ENCODE measurements around the gene KCNMB2. TPM values are rescaled to one million over a fixed set of nuclear protein-coding genes. Genes with fewer than 3 reads are reported as not detected.

Gene KCNMB2
- total RNA-seq (6.1 TPM), polyA plus RNA-seq (0.06 TPM)

- DNase-seq (ENCODE audit: extremely low spot score) = peak; percentile 39
- Histone ChIP-seq H3K36me3 (ENCODE audit: insufficient read depth) (no peaks in the 10 kb centered on the region), H3K4me3 (ENCODE audit: low read depth, low read length) (peak within 1 kb of the TSS; percentile 23), H3K27ac (ENCODE audit: low read depth) (no peak within 1 kb of the TSS), H3K4me1 (ENCODE audit: insufficient read depth) (no peaks in the 10 kb centered on the region)
- 8% methylated on average over 19 of the region's 19 CpGs for WGBS
These were observed at the start of gene KCNMB2 for GRCh38 chr3:178536211-178537079. KCNMB2 (plus strand) TSS chr3:178536436.

- no peaks in the 10 kb centered on the region for H3K4me1 ChIP-seq (ENCODE audit: insufficient read depth)
- no peak overlapping the region for H3K27ac ChIP-seq (ENCODE audit: low read depth)
- no peak overlapping the region for H3K4me3 ChIP-seq (ENCODE audit: low read depth, low read length)
- H3K36me3 ChIP-seq (ENCODE audit: insufficient read depth) = no peaks in the 10 kb centered on the region
- DNase-seq (ENCODE audit: extremely low spot score) = no peak
These were observed 49.3 kb upstream of the KCNMB2 start for GRCh38 chr3:178486903-178487302.

GRCh38 chr3:178487752-178488151 lies 48.5 kb upstream of the KCNMB2 start:
- DNase-seq (ENCODE audit: extremely low spot score) = no peak
- Histone ChIP-seq H3K36me3 (ENCODE audit: insufficient read depth) (no peaks in the 10 kb centered on the region), H3K4me1 (ENCODE audit: insufficient read depth) (no peaks in the 10 kb centered on the region), H3K4me3 (ENCODE audit: low read depth, low read length) (no peak overlapping the region), H3K27ac (ENCODE audit: low read depth) (no peak overlapping the region)
- WGBS = 92% methylated on average over 3 of the region's 3 CpGs

- Histone ChIP-seq H3K4me1 (ENCODE audit: insufficient read depth) (no peaks in the 10 kb centered on the region), H3K4me3 (ENCODE audit: low read depth, low read length) (no peak overlapping the region), H3K36me3 (ENCODE audit: insufficient read depth) (no peaks in the 10 kb centered on the region), H3K27ac (ENCODE audit: low read depth) (no peak overlapping the region)
- no peak for DNase-seq (ENCODE audit: extremely low spot score)
- WGBS = 74% methylated on average over 3 of the region's 3 CpGs
These were observed 44.5 kb upstream of the KCNMB2 start for GRCh38 chr3:178491751-178492150.

- 88% methylated on average over 3 of the region's 3 CpGs for WGBS
- no peaks in the 10 kb centered on the region for H3K4me1 ChIP-seq (ENCODE audit: insufficient read depth)
- H3K36me3 ChIP-seq (ENCODE audit: insufficient read depth) = no peaks in the 10 kb centered on the region
- no peak for DNase-seq (ENCODE audit: extremely low spot score)
- H3K27ac ChIP-seq (ENCODE audit: low read depth) = no peak overlapping the region
- H3K4me3 ChIP-seq (ENCODE audit: low read depth, low read length) = no peak overlapping the region
These were observed 43.7 kb upstream of the KCNMB2 start for GRCh38 chr3:178492491-178492890.

DNA sequence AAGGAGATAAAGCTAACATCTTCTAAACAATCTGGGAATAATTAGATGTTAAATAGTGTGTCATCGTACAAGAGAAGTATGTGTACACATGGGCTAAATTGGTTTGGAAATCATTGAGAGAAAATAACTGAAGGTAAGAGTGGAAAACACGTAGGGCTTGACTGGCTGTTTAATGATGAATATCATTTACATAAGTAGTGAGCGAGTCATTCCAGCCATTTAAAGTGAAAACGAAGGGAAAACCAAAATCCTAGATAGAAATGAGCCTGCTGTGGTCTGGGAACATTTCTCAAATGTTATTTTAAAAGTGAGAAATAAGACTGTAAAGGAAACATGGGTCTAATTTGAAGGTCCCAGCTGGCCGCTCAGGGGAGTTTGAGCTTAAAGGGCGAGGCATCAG lies 41.9 kb upstream of the KCNMB2 start:
- WGBS = 88% methylated on average over 6 of the region's 6 CpGs
- no peak for DNase-seq (ENCODE audit: extremely low spot score)
- no peak overlapping the region for H3K27ac ChIP-seq (ENCODE audit: low read depth)
- no peaks in the 10 kb centered on the region for H3K36me3 ChIP-seq (ENCODE audit: insufficient read depth)
- no peak overlapping the region for H3K4me3 ChIP-seq (ENCODE audit: low read depth, low read length)
- H3K4me1 ChIP-seq (ENCODE audit: insufficient read depth) = no peaks in the 10 kb centered on the region

DNA sequence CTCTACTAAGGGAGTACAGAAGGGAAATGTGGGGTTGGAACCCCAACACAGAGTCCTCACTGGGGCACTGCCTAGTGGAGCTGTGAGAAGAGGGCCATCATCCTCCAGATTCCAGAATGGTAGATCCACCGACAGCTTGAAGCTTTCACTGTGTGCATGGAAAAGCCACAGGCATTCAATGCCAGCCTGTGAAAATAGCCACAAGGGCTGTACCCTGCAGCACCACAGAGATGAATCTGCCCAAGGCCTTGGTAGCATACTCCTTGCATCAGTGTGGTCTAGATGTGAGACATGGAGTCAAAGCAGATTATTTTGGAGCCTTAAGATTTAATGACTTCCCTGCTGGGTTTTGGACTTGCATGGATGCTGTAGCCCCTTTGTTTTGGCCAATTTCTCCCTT lies 39.3 kb upstream of the KCNMB2 start:
- WGBS = 98% methylated on average over 1 of the region's 1 CpG
- H3K4me1 ChIP-seq (ENCODE audit: insufficient read depth) = no peaks in the 10 kb centered on the region
- DNase-seq (ENCODE audit: extremely low spot score) = no peak
- no peaks in the 10 kb centered on the region for H3K36me3 ChIP-seq (ENCODE audit: insufficient read depth)
- no peak overlapping the region for H3K4me3 ChIP-seq (ENCODE audit: low read depth, low read length)
- no peak overlapping the region for H3K27ac ChIP-seq (ENCODE audit: low read depth)

GRCh38 chr3:178498871-178499270 lies 37.4 kb upstream of the KCNMB2 start:
- H3K36me3 ChIP-seq (ENCODE audit: insufficient read depth) = peaks cover 1% of the 10 kb centered on the region
- no peak for DNase-seq (ENCODE audit: extremely low spot score)
- WGBS = 49% methylated on average over 2 of the region's 2 CpGs
- no peak overlapping the region for H3K4me3 ChIP-seq (ENCODE audit: low read depth, low read length)
- H3K27ac ChIP-seq (ENCODE audit: low read depth) = no peak overlapping the region
- no peaks in the 10 kb centered on the region for H3K4me1 ChIP-seq (ENCODE audit: insufficient read depth)

DNA sequence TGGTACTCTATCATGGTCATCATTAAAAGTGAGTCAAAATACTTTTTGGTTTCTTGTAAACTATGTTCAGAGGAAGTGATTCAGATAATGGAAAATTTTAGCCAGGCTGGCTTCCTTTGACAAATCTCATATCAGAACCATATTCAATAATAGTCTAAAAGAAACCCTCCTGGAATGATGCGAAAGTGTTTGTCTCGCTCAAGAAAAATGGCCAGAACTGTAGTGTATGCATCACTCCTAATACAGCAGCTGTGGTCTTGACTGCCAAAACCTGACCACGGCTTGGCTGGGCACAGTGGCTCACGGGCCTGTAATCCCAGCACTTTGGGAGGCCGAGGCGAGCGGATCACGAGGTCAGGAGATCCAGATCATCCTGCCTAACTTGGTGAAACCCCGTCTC lies 35.6 kb upstream of the KCNMB2 start:
- Histone ChIP-seq H3K4me1 (ENCODE audit: insufficient read depth) (no peaks in the 10 kb centered on the region), H3K36me3 (ENCODE audit: insufficient read depth) (peaks cover 1% of the 10 kb centered on the region), H3K4me3 (ENCODE audit: low read depth, low read length) (no peak overlapping the region), H3K27ac (ENCODE audit: low read depth) (no peak overlapping the region)
- 92% methylated on average over 9 of the region's 9 CpGs for WGBS
- no peak for DNase-seq (ENCODE audit: extremely low spot score)

DNA sequence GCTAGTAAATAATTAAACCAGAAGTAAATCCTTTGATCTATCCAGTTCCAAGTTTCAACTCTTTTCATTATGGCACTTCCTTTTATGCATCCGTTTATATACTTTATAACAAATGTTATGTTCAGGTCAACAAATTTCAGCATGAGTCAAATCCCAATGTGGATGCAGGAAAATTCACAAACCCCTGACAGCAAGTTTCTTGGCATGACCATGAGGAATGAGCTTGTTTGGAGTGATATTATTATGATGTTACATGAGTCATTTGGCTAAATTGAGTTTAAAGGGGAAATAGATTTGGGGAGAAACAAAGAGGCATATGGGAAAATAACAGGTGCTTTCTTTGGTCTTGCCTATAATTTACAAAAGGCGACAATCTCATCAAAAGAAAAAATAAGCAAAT lies 32.1 kb upstream of the KCNMB2 start:
- Histone ChIP-seq H3K4me1 (ENCODE audit: insufficient read depth) (no peaks in the 10 kb centered on the region), H3K4me3 (ENCODE audit: low read depth, low read length) (no peak overlapping the region), H3K27ac (ENCODE audit: low read depth) (no peak overlapping the region), H3K36me3 (ENCODE audit: insufficient read depth) (peaks cover 1% of the 10 kb centered on the region)
- DNase-seq (ENCODE audit: extremely low spot score) = no peak
- WGBS = 73% methylated on average over 2 of the region's 2 CpGs

GRCh38 chr3:178505832-178506231 lies 30.4 kb upstream of the KCNMB2 start:
- WGBS = 78% methylated on average over 3 of the region's 3 CpGs
- no peak overlapping the region for H3K27ac ChIP-seq (ENCODE audit: low read depth)
- H3K36me3 ChIP-seq (ENCODE audit: insufficient read depth) = peaks cover 1% of the 10 kb centered on the region
- no peak overlapping the region for H3K4me3 ChIP-seq (ENCODE audit: low read depth, low read length)
- H3K4me1 ChIP-seq (ENCODE audit: insufficient read depth) = no peaks in the 10 kb centered on the region
- DNase-seq (ENCODE audit: extremely low spot score) = no peak

DNA sequence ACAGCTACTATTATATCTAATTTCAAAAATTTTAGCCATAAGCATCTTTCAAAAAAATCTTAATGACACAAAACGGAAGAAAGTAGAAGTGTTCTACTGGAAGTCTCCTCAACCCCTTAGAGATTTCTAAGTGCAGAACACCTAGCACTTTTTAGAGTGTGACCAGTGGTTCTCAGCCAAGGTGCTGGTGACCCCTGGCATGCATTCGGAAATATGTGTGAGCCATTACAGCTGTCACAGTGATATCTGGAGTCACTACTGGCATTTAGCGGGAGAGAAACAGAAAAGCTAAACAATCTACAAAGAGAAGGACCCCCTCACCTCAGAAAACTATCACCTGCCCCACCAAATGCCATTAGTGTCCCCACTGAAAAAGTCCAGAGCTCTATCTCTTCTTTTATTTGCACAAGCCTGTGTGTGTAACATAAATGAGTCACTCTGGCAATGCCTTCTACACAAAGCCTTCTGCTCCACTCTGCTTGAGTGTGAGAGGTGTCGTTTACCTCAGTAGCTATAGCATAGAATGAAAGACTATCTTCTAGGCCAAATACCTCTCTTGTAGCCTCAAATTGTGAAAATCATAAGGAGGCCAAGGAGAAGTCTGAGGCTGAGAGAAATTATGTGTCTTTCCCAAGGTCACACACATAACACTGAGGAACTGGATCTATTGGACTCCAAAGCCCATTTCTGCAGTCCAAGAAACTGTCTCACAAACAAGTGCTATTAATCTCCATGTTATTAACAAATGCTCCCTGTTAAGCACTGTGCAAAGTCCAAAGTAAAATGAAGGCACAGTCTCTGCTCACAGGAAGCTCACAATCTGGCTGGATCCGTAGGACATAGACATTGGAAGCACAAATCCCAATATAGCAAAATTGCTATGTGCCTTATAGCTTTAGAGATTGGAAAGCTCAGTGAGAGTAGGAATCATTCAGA lies 28.5 kb upstream of the KCNMB2 start:
- DNase-seq (ENCODE audit: extremely low spot score) = no peak
- Histone ChIP-seq H3K4me3 (ENCODE audit: low read depth, low read length) (no peak overlapping the region), H3K4me1 (ENCODE audit: insufficient read depth) (no peaks in the 10 kb centered on the region), H3K36me3 (ENCODE audit: insufficient read depth) (peaks cover 1% of the 10 kb centered on the region), H3K27ac (ENCODE audit: low read depth) (no peak overlapping the region)
- 74% methylated on average over 5 of the region's 5 CpGs for WGBS

DNA sequence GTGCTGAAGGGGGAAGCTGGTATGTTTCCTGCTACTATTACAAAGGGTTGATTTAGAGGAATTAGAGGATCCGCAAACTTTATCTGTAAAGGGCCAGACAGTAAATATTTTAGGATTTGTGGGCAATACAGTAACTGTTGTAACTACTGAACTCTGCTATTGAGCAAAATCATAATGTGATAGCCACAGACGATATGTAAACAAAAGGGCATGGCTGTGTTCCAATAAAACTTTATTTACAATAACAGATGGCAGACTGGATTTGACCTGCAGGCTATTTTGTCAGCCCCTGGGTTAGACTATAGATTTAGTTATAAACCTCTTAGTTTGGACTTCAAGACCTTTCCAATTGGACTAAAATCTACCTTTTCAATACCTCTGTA lies 27.8 kb upstream of the KCNMB2 start:
- DNase-seq (ENCODE audit: extremely low spot score) = no peak
- WGBS = 56% methylated on average over 2 of the region's 2 CpGs
- Histone ChIP-seq H3K27ac (ENCODE audit: low read depth) (no peak overlapping the region), H3K4me1 (ENCODE audit: insufficient read depth) (no peaks in the 10 kb centered on the region), H3K36me3 (ENCODE audit: insufficient read depth) (peaks cover under 1% of the 10 kb centered on the region), H3K4me3 (ENCODE audit: low read depth, low read length) (no peak overlapping the region)

- Histone ChIP-seq H3K36me3 (ENCODE audit: insufficient read depth) (no peaks in the 10 kb centered on the region), H3K4me1 (ENCODE audit: insufficient read depth) (no peaks in the 10 kb centered on the region)
These were observed 25.7 kb upstream of the KCNMB2 start for GRCh38 chr3:178510496-178510895.

More at GRCh38 chr3:178510496-178510895, 25.7 kb upstream of the KCNMB2 start:
- H3K27ac ChIP-seq (ENCODE audit: low read depth) = no peak overlapping the region
- H3K4me3 ChIP-seq (ENCODE audit: low read depth, low read length) = no peak overlapping the region
- no peak for DNase-seq (ENCODE audit: extremely low spot score)
